Hematopoietic multipotent progenitor cell treated with erythropoietin and hydrocortisone succinate and interleukin-3 and kit ligand, for 17 days (in vitro differentiated cells): Measurements from ENCODE around the gene STON1.
"Not testable (repeated sequence)": the region's sequence is repeated elsewhere in the genome, so short reads cannot be mapped to it uniquely, and the experiment has no call there.

ENCODE experiments used
- DNase-seq: peaks from one replicate; pipeline ENCODE4 v3.0.0-alpha.2; 2015; ENCODE audit warnings: low spot score

Gene STON1

DNA sequence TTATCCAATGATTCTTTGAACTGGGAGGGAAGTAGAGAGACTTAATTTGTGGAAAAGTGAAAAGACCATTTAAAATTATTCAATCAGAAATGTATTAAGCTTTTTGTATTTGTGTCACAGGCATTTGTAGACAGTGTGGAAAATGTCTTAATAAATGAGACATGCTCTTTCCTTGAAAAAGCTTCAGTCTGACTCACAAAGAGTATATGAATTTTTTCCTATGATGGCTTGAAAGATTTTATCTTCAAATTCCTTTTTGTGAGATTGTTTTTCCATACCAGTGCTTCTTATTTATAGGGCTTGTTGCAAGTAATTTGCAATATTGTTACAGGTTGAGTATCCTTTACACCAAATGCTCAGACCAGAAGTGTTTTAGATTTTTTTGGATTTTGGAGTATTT, 39.5 kb downstream of the STON1 start:
- no peak for DNase-seq

- DNase-seq: no peak
These were observed 42.9 kb downstream of the STON1 start for GRCh38 chr2:48572816-48573215.

DNA sequence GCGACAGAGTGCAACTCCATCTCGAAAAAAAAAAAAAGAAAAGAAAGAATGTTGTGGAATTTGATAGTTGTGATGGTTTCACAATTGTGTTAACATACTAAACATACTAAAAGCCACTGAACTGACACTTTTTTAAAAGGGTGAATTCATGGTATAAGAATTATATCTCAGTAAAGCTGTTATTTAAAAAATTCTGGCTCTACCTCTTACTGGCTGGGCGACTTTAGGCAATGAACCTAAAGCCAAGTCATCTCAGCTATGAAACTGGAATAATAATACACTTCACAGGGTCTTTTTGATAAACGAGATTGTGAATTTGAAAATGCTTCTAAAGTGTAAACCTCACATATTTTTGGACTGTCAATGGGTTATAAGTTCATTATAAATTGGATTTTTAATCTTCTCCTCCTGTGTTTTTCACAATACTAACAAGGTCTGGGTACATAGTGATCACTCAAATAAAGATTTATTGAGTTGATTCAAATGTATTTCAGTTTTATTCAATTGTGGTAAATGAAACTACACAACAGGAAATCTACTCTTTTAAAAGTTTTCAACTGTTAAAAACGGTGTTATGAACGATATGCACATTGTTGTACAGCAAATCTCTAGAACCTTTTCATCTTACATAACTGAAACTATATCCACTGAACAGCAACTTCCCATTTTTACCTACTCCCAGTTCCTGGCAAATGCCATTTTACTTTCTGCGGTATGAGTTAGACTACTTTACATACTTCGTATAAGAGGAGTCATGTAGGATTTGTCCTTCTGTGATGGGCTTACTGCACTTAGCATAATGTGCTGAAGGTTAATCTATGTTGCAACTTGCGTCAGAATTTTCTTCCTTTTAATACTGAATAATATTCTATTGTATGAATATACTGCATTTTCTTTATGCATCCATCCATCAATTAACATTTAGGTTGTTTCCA, 44.7 kb downstream of the STON1 start:
- DNase-seq: no peak

DNA sequence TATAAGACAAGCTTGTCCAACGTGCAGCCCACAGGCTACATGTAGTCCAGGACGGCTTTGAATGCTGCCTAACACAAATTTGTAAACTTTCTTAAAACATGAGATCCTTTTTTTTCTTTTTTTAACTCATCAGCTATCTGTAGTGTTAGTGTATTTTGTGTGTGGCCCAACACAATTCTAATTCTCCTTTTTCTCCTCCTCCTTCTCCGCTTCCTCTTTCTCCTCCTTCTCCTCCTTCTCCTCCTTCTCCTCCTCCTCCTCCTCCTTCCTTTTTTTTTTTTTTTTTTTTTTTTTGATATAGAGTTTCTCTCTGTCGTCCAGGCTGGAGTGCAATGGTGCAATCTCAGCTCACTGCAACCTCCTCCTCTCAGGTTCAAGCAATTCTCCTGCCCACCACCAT, 48.4 kb downstream of the STON1 start:
- no peak for DNase-seq

DNA sequence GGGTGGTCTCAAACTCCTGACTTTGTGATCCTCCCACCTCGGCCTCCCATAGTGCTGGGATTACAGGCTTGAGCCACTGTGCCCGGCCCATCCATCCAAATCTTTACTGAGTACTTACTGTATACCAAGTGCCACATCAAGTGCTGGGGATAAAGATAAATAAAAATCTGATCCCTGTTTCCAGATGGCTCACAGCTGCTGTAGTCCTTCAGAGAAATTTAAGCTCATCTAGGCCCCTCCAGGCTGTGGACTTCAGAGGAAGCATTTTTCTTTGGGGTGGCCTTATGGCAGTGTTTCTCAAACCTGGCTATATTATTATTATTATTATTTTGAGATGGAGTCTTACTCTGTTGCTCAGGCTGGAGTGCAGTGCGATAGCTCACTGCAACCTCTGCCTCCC, 54.0 kb downstream of the STON1 start:
- no peak for DNase-seq

- DNase-seq: no peak
These were observed 54.6 kb downstream of the STON1 start for GRCh38 chr2:48584551-48584950.

- DNase-seq: no peak
These were observed 56.5 kb downstream of the STON1 start for GRCh38 chr2:48586433-48586832.

GRCh38 chr2:48587560-48587959, 57.6 kb downstream of the STON1 start:
- DNase-seq: no peak

- no peak for DNase-seq
These were observed 58.0 kb downstream of the STON1 start for GRCh38 chr2:48587961-48588360.

DNA sequence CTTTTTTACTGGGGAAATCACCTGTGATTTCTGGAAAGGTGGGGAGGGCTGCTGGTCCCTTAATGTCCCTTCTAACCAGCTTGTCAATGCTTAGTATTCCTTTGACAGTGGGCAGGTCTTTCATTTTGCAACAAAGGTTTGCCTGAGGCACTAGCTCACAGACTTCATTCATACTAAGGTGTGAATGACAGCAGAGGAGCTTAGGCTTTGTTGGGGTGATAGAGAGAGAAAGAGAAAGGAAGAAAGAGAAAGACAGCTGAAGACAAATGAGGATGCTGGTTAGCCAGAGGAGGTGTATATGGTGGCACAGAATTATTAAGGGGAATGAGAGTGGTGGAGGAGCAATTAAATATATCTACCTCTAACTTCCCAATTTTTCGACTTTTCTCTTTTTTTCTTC, 58.8 kb downstream of the STON1 start:
- no peak for DNase-seq

- no peak for DNase-seq
These were observed 59.3 kb downstream of the STON1 start for GRCh38 chr2:48589170-48589767.

DNA sequence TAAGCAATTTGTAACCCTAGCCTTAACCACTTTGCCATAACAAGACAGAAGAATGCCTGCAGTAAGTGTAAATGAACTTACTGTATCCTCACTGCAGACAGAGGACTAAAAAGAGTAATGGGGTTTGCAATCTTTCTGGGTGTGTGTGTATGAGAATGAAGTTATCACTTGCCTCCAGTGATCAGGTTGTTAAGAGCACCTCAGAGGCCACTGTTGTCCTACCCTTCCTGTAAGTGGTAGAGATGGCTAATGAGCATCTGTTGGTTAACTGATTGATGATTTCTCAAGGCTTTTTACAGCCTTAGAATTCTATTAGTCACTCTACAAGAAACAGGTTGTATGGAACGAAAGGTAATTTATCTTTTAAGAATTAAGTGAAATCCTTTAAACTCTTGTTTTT, 60.1 kb downstream of the STON1 start:
- no peak for DNase-seq

GRCh38 chr2:48592067-48592466, 62.1 kb downstream of the STON1 start:
- no peak for DNase-seq

GRCh38 chr2:48596751-48597150, 66.8 kb downstream of the STON1 start:
- DNase-seq: not testable (repeated sequence)

DNA sequence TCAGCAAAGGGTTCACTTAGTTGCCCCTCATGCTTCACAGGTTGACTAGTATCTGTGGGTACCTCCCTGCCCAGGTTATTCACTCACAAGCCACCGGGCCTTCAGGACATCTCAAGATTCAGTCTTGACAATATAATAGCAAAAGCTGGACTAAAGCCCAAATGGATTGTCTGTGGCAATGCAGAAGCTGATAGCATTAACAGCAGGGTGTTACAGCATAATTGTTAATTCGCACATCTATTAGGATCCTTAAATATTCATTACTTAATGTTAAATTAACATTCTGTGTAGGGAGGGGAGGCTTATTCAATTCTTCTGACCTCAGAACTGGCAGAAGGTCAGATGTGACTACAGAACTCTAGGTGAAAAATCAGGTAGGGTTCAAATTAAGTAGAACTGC, 67.5 kb downstream of the STON1 start:
- no peak for DNase-seq

GRCh38 chr2:48600204-48600813, 70.4 kb downstream of the STON1 start:
- peak; percentile 61 for DNase-seq

DNA sequence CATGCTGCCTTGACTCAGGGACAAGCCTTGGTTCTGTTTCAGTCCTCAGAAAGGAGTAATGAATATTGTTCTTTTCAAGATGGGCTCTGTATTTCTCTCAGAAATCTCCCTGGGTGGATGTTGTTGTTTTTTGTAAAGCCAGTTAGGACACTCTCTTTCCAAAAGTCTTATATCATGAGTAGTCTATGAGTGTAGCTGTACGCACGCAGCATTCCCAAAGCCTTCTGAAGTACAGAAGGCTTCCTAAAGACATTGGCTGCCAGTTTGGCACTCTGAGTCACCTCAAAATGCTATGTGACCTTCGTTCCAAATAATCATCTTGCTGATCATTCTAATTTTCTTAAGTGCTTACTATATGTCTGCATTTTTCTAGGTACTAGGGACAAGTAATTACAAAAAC, 71.0 kb downstream of the STON1 start:
- no peak for DNase-seq

DNA sequence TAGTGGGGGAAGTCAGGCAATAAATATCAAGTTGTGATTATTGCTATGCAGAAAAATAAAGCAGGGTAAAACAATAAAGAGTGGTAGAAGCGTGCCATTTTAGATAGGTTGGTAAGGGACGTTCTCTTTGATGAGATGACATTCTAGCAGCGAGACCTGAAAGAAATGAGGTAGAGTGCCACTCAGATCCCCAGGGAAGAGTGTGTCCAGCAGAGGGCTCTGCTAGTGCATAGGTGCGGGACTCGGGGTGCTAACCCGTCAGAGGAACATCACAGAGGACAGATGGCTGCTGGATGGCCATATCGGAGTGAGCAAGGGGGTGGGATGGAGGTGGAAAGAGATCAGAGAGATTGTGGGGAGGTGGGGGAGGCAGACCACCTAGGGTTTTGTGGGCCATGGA, 71.4 kb downstream of the STON1 start:
- DNase-seq: peak; percentile 63

DNA sequence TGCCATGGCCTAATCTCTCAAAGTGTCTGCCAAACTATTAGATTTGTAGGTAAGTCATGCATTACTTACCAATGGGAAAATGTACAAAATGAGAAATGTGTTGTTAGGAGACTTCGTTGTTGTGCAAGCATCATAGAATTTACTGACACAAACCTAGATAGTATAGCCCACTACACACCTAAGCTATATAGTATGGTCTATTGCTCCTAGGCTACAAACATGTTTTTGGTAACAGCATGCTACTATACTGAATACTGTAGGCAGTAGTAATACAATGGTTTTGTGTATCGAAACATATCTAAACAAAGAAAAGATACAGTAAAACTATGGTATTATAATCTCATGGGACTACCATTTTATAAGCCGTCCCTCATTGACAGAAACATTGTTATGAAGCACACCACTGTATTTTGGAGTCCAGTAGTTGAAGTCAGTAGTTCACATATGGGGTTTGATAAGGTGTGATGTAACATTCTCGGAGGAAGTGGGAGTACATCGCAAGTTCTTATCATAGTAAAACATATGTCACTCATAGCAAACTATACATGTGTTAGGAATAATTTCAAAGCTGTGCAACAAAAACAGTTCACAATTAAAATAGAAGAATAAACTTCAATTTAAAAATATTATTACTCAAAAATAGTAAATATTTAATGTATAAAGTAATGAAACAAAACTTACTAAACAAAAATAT, 75.7 kb downstream of the STON1 start:
- peak; percentile 72 for DNase-seq

GRCh38 chr2:48607307-48608014, 77.5 kb downstream of the STON1 start:
- DNase-seq: peak; percentile 20

DNA sequence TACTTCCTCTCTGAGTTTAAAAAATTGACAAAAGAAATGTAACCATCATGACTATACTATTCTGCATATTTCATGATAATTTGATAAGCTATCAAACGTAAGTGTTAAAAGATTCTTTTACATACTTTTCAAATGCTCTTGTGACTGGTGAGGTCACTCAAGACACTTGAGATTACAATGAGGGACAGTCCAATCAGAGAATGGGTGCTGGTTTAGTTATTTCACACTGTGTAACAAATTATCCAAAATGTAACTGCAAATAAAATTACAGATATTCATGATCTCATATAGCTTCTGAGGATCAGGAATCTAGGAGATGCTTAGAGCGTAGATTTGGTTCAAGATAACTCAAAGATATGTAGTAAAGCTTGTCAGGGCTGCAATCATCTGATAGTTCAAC, 83.3 kb downstream of the STON1 start:
- DNase-seq: no peak

GRCh38 chr2:48614581-48614980, 84.6 kb downstream of the STON1 start:
- not testable (repeated sequence) for DNase-seq
